ENCODE results near the gene MRPL12.

Gene MRPL12

GRCh38 chr17:81681672-81682071 is 21.5 kb upstream of the MRPL12 start:
- no peak for DNase-seq (ENCODE audit: extremely low read depth in 1 of 2, low read depth in 1 of 2)

GRCh38 chr17:81682565-81683207 is 20.5 kb upstream of the MRPL12 start:
- no peak for DNase-seq (ENCODE audit: extremely low read depth in 1 of 2, low read depth in 1 of 2)

- DNase-seq (ENCODE audit: extremely low read depth in 1 of 2, low read depth in 1 of 2) = no peak
Observed at GRCh38 chr17:81683208-81683583, 20.0 kb upstream of the MRPL12 start.

- DNase-seq (ENCODE audit: extremely low read depth in 1 of 2, low read depth in 1 of 2) = peak; percentile 95
Observed at GRCh38 chr17:81683584-81684441, 19.4 kb upstream of the MRPL12 start, which contains the start of the genes ARL16 and HGS. Gene ARL16, minus strand, starts transcription at chr17:81683797. Its CDS starts 44 bp downstream, at chr17:81683753. Gene HGS, plus strand, starts transcription at chr17:81684011. Its CDS starts 56 bp downstream, at chr17:81684067.

GRCh38 chr17:81684442-81684911 is 18.7 kb upstream of the MRPL12 start:
- no peak for DNase-seq (ENCODE audit: extremely low read depth in 1 of 2, low read depth in 1 of 2)

- DNase-seq (ENCODE audit: extremely low read depth in 1 of 2, low read depth in 1 of 2) = peak in 1 of 2 donors; percentile 65
Observed at GRCh38 chr17:81685108-81685507, 18.1 kb upstream of the MRPL12 start.

- no peak for DNase-seq (ENCODE audit: extremely low read depth in 1 of 2, low read depth in 1 of 2)
Observed at GRCh38 chr17:81686614-81687013, 16.6 kb upstream of the MRPL12 start.

- DNase-seq (ENCODE audit: extremely low read depth in 1 of 2, low read depth in 1 of 2) = no peak
Observed at GRCh38 chr17:81687770-81688541, 15.2 kb upstream of the MRPL12 start.

GRCh38 chr17:81688616-81689015 is 14.6 kb upstream of the MRPL12 start:
- DNase-seq (ENCODE audit: extremely low read depth in 1 of 2, low read depth in 1 of 2) = no peak

GRCh38 chr17:81690066-81690465 is 13.1 kb upstream of the MRPL12 start:
- no peak for DNase-seq (ENCODE audit: extremely low read depth in 1 of 2, low read depth in 1 of 2)

GRCh38 chr17:81690549-81690948 is 12.6 kb upstream of the MRPL12 start:
- no peak for DNase-seq (ENCODE audit: extremely low read depth in 1 of 2, low read depth in 1 of 2)

- DNase-seq (ENCODE audit: extremely low read depth in 1 of 2, low read depth in 1 of 2) = no peak
Observed at GRCh38 chr17:81691196-81691595, 12.0 kb upstream of the MRPL12 start.

- DNase-seq (ENCODE audit: extremely low read depth in 1 of 2, low read depth in 1 of 2) = no peak
Observed at GRCh38 chr17:81691608-81692007, 11.6 kb upstream of the MRPL12 start.

- no peak for DNase-seq (ENCODE audit: extremely low read depth in 1 of 2, low read depth in 1 of 2)
Observed at GRCh38 chr17:81693509-81694210, 9.5 kb upstream of the MRPL12 start.

GRCh38 chr17:81694810-81695209 is 8.4 kb upstream of the MRPL12 start:
- DNase-seq (ENCODE audit: extremely low read depth in 1 of 2, low read depth in 1 of 2) = no peak

GRCh38 chr17:81695211-81695610 is 8.0 kb upstream of the MRPL12 start:
- DNase-seq (ENCODE audit: extremely low read depth in 1 of 2, low read depth in 1 of 2) = no peak

GRCh38 chr17:81695801-81696200 is 7.4 kb upstream of the MRPL12 start:
- DNase-seq (ENCODE audit: extremely low read depth in 1 of 2, low read depth in 1 of 2) = no peak

- no peak for DNase-seq (ENCODE audit: extremely low read depth in 1 of 2, low read depth in 1 of 2)
Observed at GRCh38 chr17:81696218-81696941, 6.8 kb upstream of the MRPL12 start.

- no peak for DNase-seq (ENCODE audit: extremely low read depth in 1 of 2, low read depth in 1 of 2)
Observed at GRCh38 chr17:81697261-81698044, 5.7 kb upstream of the MRPL12 start.

Data from stimulated activated CD8-positive, alpha-beta memory T cell treated with anti-CD3 and anti-CD28 coated beads, Interleukin-7, amount 100 ng/mL, for 48 hours (primary cell).